Gastrocnemius medialis (tissue), 4 donors: ENCODE results near the gene WIPI1.

Experiments
- POLR2A ChIP-seq, 2 donors: fragments of 450-650 bp; IDR thresholded peaks; one replicate each; pipeline ENCODE4 v1.6.1; 2017; ENCODE audit warnings: antibody characterized with exemption in 2 of 2, mild to moderate bottlenecking in 2 of 2, moderate library complexity in 2 of 2
- TF ChIP-seq, protein P1 (sequence below), 5 experiments: fragments of 450-650 bp in 3 of 5; fragments of 200-600 bp in 2 of 5; sonication (generic) in 2 of 5; IDR thresholded peaks in 4 of 5; conservative IDR thresholded peaks in 1 of 5; 1 replicate in 4 of 5; 2 replicates in 1 of 5; pipeline ENCODE4 v1.5.1; 2016 to 2019; ENCODE audit warnings: antibody characterized with exemption in 5 of 5, mild to moderate bottlenecking in 3 of 5, moderate library complexity in 3 of 5

DNA sequence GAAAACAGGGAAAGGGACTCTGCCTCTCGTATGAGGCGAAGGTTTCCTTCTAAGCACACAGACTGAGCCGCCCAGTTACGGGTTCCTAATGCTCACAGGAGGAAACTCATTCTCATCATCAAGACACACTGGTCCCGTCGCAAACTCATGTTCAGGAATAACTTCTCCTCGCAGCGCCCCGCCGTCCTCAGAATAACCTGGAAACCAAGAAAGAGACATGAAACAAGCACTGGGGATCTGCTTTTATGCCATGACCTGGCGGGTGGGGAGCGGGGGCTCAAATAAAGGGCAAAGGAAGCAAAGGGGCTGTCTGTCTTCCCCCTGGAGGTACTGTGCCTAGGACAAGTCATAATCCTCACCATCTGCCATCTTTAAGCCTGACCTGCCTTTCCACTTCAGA lies 31.3 kb downstream of the WIPI1 start:
- TF ChIP-seq, protein P1, sequence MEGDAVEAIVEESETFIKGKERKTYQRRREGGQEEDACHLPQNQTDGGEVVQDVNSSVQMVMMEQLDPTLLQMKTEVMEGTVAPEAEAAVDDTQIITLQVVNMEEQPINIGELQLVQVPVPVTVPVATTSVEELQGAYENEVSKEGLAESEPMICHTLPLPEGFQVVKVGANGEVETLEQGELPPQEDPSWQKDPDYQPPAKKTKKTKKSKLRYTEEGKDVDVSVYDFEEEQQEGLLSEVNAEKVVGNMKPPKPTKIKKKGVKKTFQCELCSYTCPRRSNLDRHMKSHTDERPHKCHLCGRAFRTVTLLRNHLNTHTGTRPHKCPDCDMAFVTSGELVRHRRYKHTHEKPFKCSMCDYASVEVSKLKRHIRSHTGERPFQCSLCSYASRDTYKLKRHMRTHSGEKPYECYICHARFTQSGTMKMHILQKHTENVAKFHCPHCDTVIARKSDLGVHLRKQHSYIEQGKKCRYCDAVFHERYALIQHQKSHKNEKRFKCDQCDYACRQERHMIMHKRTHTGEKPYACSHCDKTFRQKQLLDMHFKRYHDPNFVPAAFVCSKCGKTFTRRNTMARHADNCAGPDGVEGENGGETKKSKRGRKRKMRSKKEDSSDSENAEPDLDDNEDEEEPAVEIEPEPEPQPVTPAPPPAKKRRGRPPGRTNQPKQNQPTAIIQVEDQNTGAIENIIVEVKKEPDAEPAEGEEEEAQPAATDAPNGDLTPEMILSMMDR (IDR thresholded peaks at IDR 0.05 in 4 of 5, conservative IDR thresholded peaks at IDR 0.05 in 1 of 5): no peak
- TF ChIP-seq POLR2A (IDR thresholded peaks at IDR 0.05): no peak
